ENCODE results near the gene CYFIP1. TPM values are rescaled to one million over a fixed set of nuclear protein-coding genes. Genes with fewer than 3 reads are reported as not detected.

The CYFIP1 gene
- total RNA-seq, 1 experiment from 2014 or later = 79.2 TPM

- no peak for TF ChIP-seq ZNF671 (CRISPR knock-in tag; IDR thresholded peaks at IDR 0.05)
Measured at GRCh38 chr15:22989576-22990477, 9.7 kb upstream of the CYFIP1 start (continued).

GRCh38 chr15:22988811-22989210, 8.6 kb upstream of the CYFIP1 start:
- Mint-ChIP-seq H3K27me3 (ENCODE audit: low read depth) (no peaks in the 10 kb centered on the region), H3K4me1 (no peaks in the 10 kb centered on the region)
- POLR2A ChIA-PET = no interaction called here

More at GRCh38 chr15:22988811-22989210, 8.6 kb upstream of the CYFIP1 start:
- Mint-ChIP-seq H3K36me3 (no peaks in the 10 kb centered on the region), H3K27ac (no peak overlapping the region), H3K9me3 (no peaks in the 10 kb centered on the region), H3K4me3 (no peak overlapping the region)
- CTCF ChIA-PET = no interaction called here
- ATAC-seq (no peak), DNase-seq (ENCODE audit: low spot score) (no peak)
- no peak for TF ChIP-seq JAZF1 (CRISPR knock-in tag; IDR thresholded peaks at IDR 0.05)
- no peak for TF ChIP-seq E2F5 (CRISPR knock-in tag; IDR thresholded peaks at IDR 0.05)
- no peak for TF ChIP-seq TP53 (CRISPR knock-in tag; IDR thresholded peaks at IDR 0.05)
- no peak for TF ChIP-seq ZNF121 (CRISPR knock-in tag; IDR thresholded peaks at IDR 0.05)
- no peak for TF ChIP-seq EMX1 (CRISPR knock-in tag; IDR thresholded peaks at IDR 0.05)
- no peak for TF ChIP-seq ERG (CRISPR knock-in tag; IDR thresholded peaks at IDR 0.05)
- TF ChIP-seq ESRRA (CRISPR knock-in tag; IDR thresholded peaks at IDR 0.05; ENCODE audit: borderline replicate concordance) = no peak
- TF ChIP-seq SOX15 (CRISPR knock-in tag; IDR thresholded peaks at IDR 0.05) = no peak
- TF ChIP-seq CREM (CRISPR knock-in tag; IDR thresholded peaks at IDR 0.05) = no peak
- no peak for TF ChIP-seq NR2C2 (CRISPR knock-in tag; IDR thresholded peaks at IDR 0.05)
- TF ChIP-seq KAT7 (CRISPR knock-in tag; IDR thresholded peaks at IDR 0.05; ENCODE audit: borderline replicate concordance) = no peak
- TF ChIP-seq IRF1 (CRISPR knock-in tag; IDR thresholded peaks at IDR 0.05) = no peak
- no peak for TF ChIP-seq ARID4B (CRISPR knock-in tag; IDR thresholded peaks at IDR 0.05; ENCODE audit: borderline replicate concordance)
- no peak for TF ChIP-seq TCF7 (CRISPR knock-in tag; IDR thresholded peaks at IDR 0.05; ENCODE audit: low read depth)
- no peak for TF ChIP-seq MXD4 (CRISPR knock-in tag; IDR thresholded peaks at IDR 0.05; ENCODE audit: borderline replicate concordance)
- no peak for TF ChIP-seq ZBTB21 (CRISPR knock-in tag; IDR thresholded peaks at IDR 0.05; ENCODE audit: borderline replicate concordance)
- no peak for TF ChIP-seq ZNF232 (CRISPR knock-in tag; IDR thresholded peaks at IDR 0.05)
- no peak for TF ChIP-seq PRDM15 (CRISPR knock-in tag; IDR thresholded peaks at IDR 0.05)

Data from WTC11 (cell line).